ENCODE data around the gene FOXS1.
"Not testable (repeated sequence)": the region's sequence is repeated elsewhere in the genome, so short reads cannot be mapped to it uniquely, and the experiment has no call there.

Gene FOXS1

GRCh38 chr20:31827059-31827458 is 18.3 kb downstream of the FOXS1 start:
- in situ Hi-C loops (cut with MboI; ENCODE audit: low pct_unique_long_range_greater_than_20kb, low sequenced_read_pairs): loop anchor here (10.0 kb wide), 1 partner anchor 268 kb away; no protein-coding TSS in a partner anchor
- no peak for DNase-seq

GRCh38 chr20:31826074-31826473 is 19.3 kb downstream of the FOXS1 start:
- DNase-seq: no peak
- in situ Hi-C loops (cut with MboI; ENCODE audit: low pct_unique_long_range_greater_than_20kb, low sequenced_read_pairs): loop anchor here (10.0 kb wide), 1 partner anchor 269 kb away; no protein-coding TSS in a partner anchor

- in situ Hi-C loops (cut with MboI; ENCODE audit: low pct_unique_long_range_greater_than_20kb, low sequenced_read_pairs): loop anchor here (10.0 kb wide), 1 partner anchor 270 kb away; no protein-coding TSS in a partner anchor
Measured at GRCh38 chr20:31824554-31825313, 20.7 kb downstream of the FOXS1 start.

GRCh38 chr20:31824125-31824485 is 21.3 kb downstream of the FOXS1 start:
- in situ Hi-C loops (cut with MboI; ENCODE audit: low pct_unique_long_range_greater_than_20kb, low sequenced_read_pairs): loop anchor here (10.0 kb wide), 1 partner anchor 271 kb away; no protein-coding TSS in a partner anchor
- no peak for DNase-seq

More at GRCh38 chr20:31824554-31825313, 20.7 kb downstream of the FOXS1 start:
- no peak for DNase-seq

GRCh38 chr20:31823360-31824124 is 21.9 kb downstream of the FOXS1 start:
- peak; percentile 38 for DNase-seq
- in situ Hi-C loops (cut with MboI; ENCODE audit: low pct_unique_long_range_greater_than_20kb, low sequenced_read_pairs): loop anchor here (10.0 kb wide), 1 partner anchor 271 kb away; no protein-coding TSS in a partner anchor

- in situ Hi-C loops (cut with MboI; ENCODE audit: low pct_unique_long_range_greater_than_20kb, low sequenced_read_pairs): loop anchor here (10.0 kb wide), 1 partner anchor 272 kb away; no protein-coding TSS in a partner anchor
- peak; percentile 76 for DNase-seq
Measured at GRCh38 chr20:31822421-31823330, 22.7 kb downstream of the FOXS1 start.

- in situ Hi-C loops (cut with MboI; ENCODE audit: low pct_unique_long_range_greater_than_20kb, low sequenced_read_pairs): loop anchor here (10.0 kb wide), 1 partner anchor 273 kb away; no protein-coding TSS in a partner anchor
- no peak for DNase-seq
Measured at GRCh38 chr20:31821427-31821826, 24.0 kb downstream of the FOXS1 start.

- in situ Hi-C loops (cut with MboI; ENCODE audit: low pct_unique_long_range_greater_than_20kb, low sequenced_read_pairs): loop anchor here (10.0 kb wide), 1 partner anchor 275 kb away; no protein-coding TSS in a partner anchor
- DNase-seq: no peak
Measured at GRCh38 chr20:31820228-31820627, 25.2 kb downstream of the FOXS1 start.

- in situ Hi-C loops (cut with MboI; ENCODE audit: low pct_unique_long_range_greater_than_20kb, low sequenced_read_pairs): no loop called here
- no peak for DNase-seq
Measured at GRCh38 chr20:31819083-31819784, 26.2 kb downstream of the FOXS1 start, which contains the start of gene MYLK2. Gene MYLK2 (plus strand): TSS chr20:31819356. CDS start chr20:31819581, 225 bp downstream.

- DNase-seq: no peak
- in situ Hi-C loops (cut with MboI; ENCODE audit: low pct_unique_long_range_greater_than_20kb, low sequenced_read_pairs): no loop called here
Measured at GRCh38 chr20:31818376-31818908, 27.0 kb downstream of the FOXS1 start.

- in situ Hi-C loops (cut with MboI; ENCODE audit: low pct_unique_long_range_greater_than_20kb, low sequenced_read_pairs): no loop called here
- no peak for DNase-seq
Measured at GRCh38 chr20:31817461-31817860, 27.9 kb downstream of the FOXS1 start.

GRCh38 chr20:31816221-31816620 is 29.2 kb downstream of the FOXS1 start:
- DNase-seq: no peak
- in situ Hi-C loops (cut with MboI; ENCODE audit: low pct_unique_long_range_greater_than_20kb, low sequenced_read_pairs): no loop called here

GRCh38 chr20:31815408-31816188 is 29.8 kb downstream of the FOXS1 start:
- in situ Hi-C loops (cut with MboI; ENCODE audit: low pct_unique_long_range_greater_than_20kb, low sequenced_read_pairs): no loop called here
- no peak for DNase-seq

- DNase-seq; in situ Hi-C loops (cut with MboI; ENCODE audit: low pct_unique_long_range_greater_than_20kb, low sequenced_read_pairs): not testable (repeated sequence)
Measured at GRCh38 chr20:31814142-31814541, 31.3 kb downstream of the FOXS1 start.

- in situ Hi-C loops (cut with MboI; ENCODE audit: low pct_unique_long_range_greater_than_20kb, low sequenced_read_pairs): no loop called here
- no peak for DNase-seq
Measured at GRCh38 chr20:31813611-31814010, 31.8 kb downstream of the FOXS1 start.

- DNase-seq: peak; percentile 49
- in situ Hi-C loops (cut with MboI; ENCODE audit: low pct_unique_long_range_greater_than_20kb, low sequenced_read_pairs): no loop called here
Measured at GRCh38 chr20:31811796-31812728, 33.3 kb downstream of the FOXS1 start.

Measured in KBM-7 (cell line).